Glutamatergic neuron (in vitro differentiated cells): ENCODE measurements around the gene HES3. TPM values are rescaled to one million over a fixed set of nuclear protein-coding genes. Genes with fewer than 3 reads are reported as not detected.

Experiments
- DNase-seq: peaks from one replicate; pipeline ENCODE4 v3.0.0; 2022
- H3K27ac Mint-ChIP-seq: one replicate; pipeline ENCODE4 v1.8.0; 2020; ENCODE audit warnings: mild to moderate bottlenecking, mixed read lengths, inconsistent platforms; ENCODE audit not compliant: unreplicated experiment
- H3K27me3 Mint-ChIP-seq: one replicate; pipeline ENCODE4 v1.8.0; 2020; ENCODE audit warnings: mild to moderate bottlenecking, moderate library complexity, mixed read lengths, inconsistent platforms; ENCODE audit not compliant: unreplicated experiment
- H3K36me3 Mint-ChIP-seq: one replicate; pipeline ENCODE4 v1.8.0; 2020; ENCODE audit warnings: mild to moderate bottlenecking, mixed read lengths, inconsistent platforms; ENCODE audit not compliant: unreplicated experiment
- H3K4me1 Mint-ChIP-seq: one replicate; pipeline ENCODE4 v1.8.0; 2020; ENCODE audit warnings: mild to moderate bottlenecking, low read depth, mixed read lengths, inconsistent platforms; ENCODE audit not compliant: unreplicated experiment
- H3K4me3 Mint-ChIP-seq: one replicate; pipeline ENCODE4 v1.8.0; 2020; ENCODE audit warnings: mild to moderate bottlenecking, mixed read lengths, inconsistent platforms; ENCODE audit not compliant: unreplicated experiment
- H3K9me3 Mint-ChIP-seq: one replicate; pipeline ENCODE4 v1.8.0; 2020; ENCODE audit warnings: mild to moderate bottlenecking, moderate library complexity, mixed read lengths, inconsistent platforms; ENCODE audit not compliant: unreplicated experiment
- CTCF ChIP-seq: fragments of 200-600 bp; sonication (generic); IDR thresholded peaks from one replicate; pipeline ENCODE4 v1.5.0; 2021; ENCODE audit not compliant: partially characterized antibody, unreplicated experiment
- total RNA-seq: library from RNA; stranded (reverse); fragmentation: NEBNext Ultra II Directional; extraction: Animal tissue kit (Norgen Biotek cat#: 25700); gene quantifications from one replicate; pipeline ENCODE4 v1.2.1, GENCODE V29; 2021; ENCODE audit not compliant: unreplicated experiment

HES3 gene
- total RNA-seq, 1 donor from 2014 or later, result 0.66 TPM

GRCh38 chr1:6269720-6270400, 25.9 kb downstream of the HES3 start:
- H3K27ac Mint-ChIP-seq, result peak overlapping the region; percentile 97

GRCh38 chr1:6270401-6270800, 26.4 kb downstream of the HES3 start:
- Mint-ChIP-seq H3K36me3 (no peaks in the 10 kb centered on the region), H3K27me3 (peaks cover 11% of the 10 kb centered on the region), H3K27ac (peak overlapping the region; percentile 97), H3K4me3 (peak overlapping the region; percentile 65), H3K4me1 (peaks cover 65% of the 10 kb centered on the region), H3K9me3 (peaks cover 11% of the 10 kb centered on the region)
- no peak for DNase-seq
- no peak for TF ChIP-seq CTCF

More at GRCh38 chr1:6269720-6270400, 25.9 kb downstream of the HES3 start:
- TF ChIP-seq CTCF, result no peak
- Mint-ChIP-seq H3K36me3 (no peaks in the 10 kb centered on the region), H3K27me3 (peaks cover 13% of the 10 kb centered on the region), H3K4me1 (peaks cover 67% of the 10 kb centered on the region), H3K4me3 (peak overlapping the region; percentile 65), H3K9me3 (peaks cover 11% of the 10 kb centered on the region)
- peak; percentile 67 for DNase-seq

- H3K36me3 Mint-ChIP-seq, result no peaks in the 10 kb centered on the region
- H3K4me1 Mint-ChIP-seq, result peaks cover 60% of the 10 kb centered on the region
- TF ChIP-seq CTCF, result no peak
- peak overlapping the region; percentile 97 for H3K27ac Mint-ChIP-seq
- no peak for DNase-seq
- peaks cover 10% of the 10 kb centered on the region for H3K27me3 Mint-ChIP-seq
- H3K4me3 Mint-ChIP-seq, result peak overlapping the region; percentile 52
- H3K9me3 Mint-ChIP-seq, result peaks cover 13% of the 10 kb centered on the region
These were observed 27.0 kb downstream of the HES3 start for GRCh38 chr1:6271006-6271405.

- Mint-ChIP-seq H3K9me3 (peaks cover 19% of the 10 kb centered on the region), H3K27ac (peak overlapping the region; percentile 97), H3K4me1 (peaks cover 61% of the 10 kb centered on the region), H3K27me3 (peaks cover 16% of the 10 kb centered on the region), H3K36me3 (no peaks in the 10 kb centered on the region), H3K4me3 (peak overlapping the region; percentile 49)
- DNase-seq, result no peak
- no peak for TF ChIP-seq CTCF
These were observed 27.6 kb downstream of the HES3 start for GRCh38 chr1:6271554-6271953.

GRCh38 chr1:6272452-6272851, 28.5 kb downstream of the HES3 start:
- peak overlapping the region; percentile 55 for H3K4me3 Mint-ChIP-seq
- peaks cover 18% of the 10 kb centered on the region for H3K27me3 Mint-ChIP-seq
- peaks cover 22% of the 10 kb centered on the region for H3K9me3 Mint-ChIP-seq
- no peaks in the 10 kb centered on the region for H3K36me3 Mint-ChIP-seq
- H3K4me1 Mint-ChIP-seq, result peaks cover 59% of the 10 kb centered on the region
- DNase-seq, result no peak
- no peak for TF ChIP-seq CTCF
- H3K27ac Mint-ChIP-seq, result peak overlapping the region; percentile 89
